H1 (cell line): Measurements from ENCODE around the gene TNIK. TPM values are rescaled to one million over a fixed set of nuclear protein-coding genes. Genes with fewer than 3 reads are reported as not detected.

ENCODE experiments used
- CTCF ChIA-PET: fragments of 300-600 bp; sonication (Branson Sonifier 250); formaldehyde crosslinking; loops from one replicate; lab custom pipeline; 2021; ENCODE audit not compliant: partially characterized antibody; lab: Charles Lee
- POLR2A ChIA-PET: fragments of 300-600 bp; sonication (Branson Sonifier 250); formaldehyde crosslinking; loops from one replicate; lab custom pipeline; 2021; ENCODE audit warnings: inconsistent platforms; ENCODE audit not compliant: partially characterized antibody; lab: Charles Lee
- DNase-seq, 2 experiments: peaks; one replicate each; pipeline versions ENCODE4 v3.0.0 to v3.0.0-alpha.2; 2010 to 2022; ENCODE audit warnings: low spot score in 2 of 2, low read depth in 1 of 2, mixed read lengths in 1 of 2
- FAIRE-seq: peaks from 2 replicates; lab custom pipeline; 2011; peaks lifted over from hg19 to GRCh38; lab: Jason Lieb, UNC
- H2AFZ ChIP-seq: 2 replicates; pipeline ENCODE4 v1.8.1; 2012; ENCODE audit warnings: low read length, inconsistent platforms
- H2AK5ac ChIP-seq: 2 replicates; pipeline ENCODE4 v1.6.1; 2013; ENCODE audit warnings: low read depth, low read length
- H2BK120ac ChIP-seq: replicated peaks from 2 replicates; pipeline ENCODE3; 2013; ENCODE audit warnings: low read depth, low read length, inconsistent platforms
- H2BK12ac ChIP-seq: 2 replicates; pipeline ENCODE4 v1.6.1; 2013; ENCODE audit warnings: low read depth, low read length
- H2BK15ac ChIP-seq: 2 replicates; pipeline ENCODE4 v1.6.1; 2013; ENCODE audit warnings: low read length
- H2BK20ac ChIP-seq: 2 replicates; pipeline ENCODE4 v1.6.1; 2013; ENCODE audit warnings: low read length
- H2BK5ac ChIP-seq: 2 replicates; pipeline ENCODE4 v1.6.1; 2013; ENCODE audit warnings: low read depth, low read length
- H3K14ac ChIP-seq: 2 replicates; pipeline ENCODE4 v1.6.1; 2013; ENCODE audit warnings: inconsistent platforms; ENCODE audit not compliant: insufficient read length
- H3K18ac ChIP-seq: 2 replicates; pipeline ENCODE4 v1.6.1; 2013; ENCODE audit warnings: low read length; ENCODE audit errors: extremely low read depth
- H3K23ac ChIP-seq: 2 replicates; pipeline ENCODE4 v1.6.1; 2013; ENCODE audit warnings: inconsistent platforms; ENCODE audit not compliant: insufficient read length
- H3K23me2 ChIP-seq: 2 replicates; pipeline ENCODE4 v1.6.1; 2013; ENCODE audit warnings: low read depth, low read length
- H3K27ac ChIP-seq: 2 replicates; pipeline ENCODE4 v1.6.1; 2011; ENCODE audit warnings: low read depth, low read length, inconsistent platforms
- H3K27me3 ChIP-seq, 4 experiments: replicated peaks in 1 of 4; 1 replicate in 1 of 4; 2 replicates in 3 of 4; pipeline versions ENCODE4 v1.6.1 to v1.8.1; 2011 to 2013; ENCODE audit warnings: low read length in 3 of 4, mild to moderate bottlenecking in 3 of 4, inconsistent platforms in 2 of 4, mixed read lengths in 2 of 4, moderate library complexity in 1 of 4; ENCODE audit not compliant: control insufficient read depth in 3 of 4, insufficient read depth in 3 of 4; ENCODE audit errors: extremely low read depth in 1 of 4
- H3K36me3 ChIP-seq, 4 experiments: 2 replicates each; pipeline versions ENCODE4 v1.6.1 to v1.8.1; 2011 to 2013; ENCODE audit warnings: mild to moderate bottlenecking in 4 of 4, low read length in 3 of 4, moderate library complexity in 2 of 4, control low read depth in 1 of 4, inconsistent platforms in 1 of 4; ENCODE audit not compliant: insufficient read depth in 4 of 4, control insufficient read depth in 2 of 4
- H3K4ac ChIP-seq: replicated peaks from 2 replicates; pipeline ENCODE3; 2013; ENCODE audit warnings: low read length, low read depth, mixed read lengths, inconsistent platforms; ENCODE audit not compliant: insufficient read length
- H3K4me1 ChIP-seq, 4 experiments: replicated peaks in 1 of 4; 1 replicate in 1 of 4; 2 replicates in 3 of 4; pipeline versions ENCODE4 v1.6.1 to v1.8.1; 2011 to 2013; ENCODE audit warnings: low read length in 3 of 4, inconsistent platforms in 2 of 4, mixed read lengths in 1 of 4; ENCODE audit not compliant: insufficient read depth in 4 of 4, control insufficient read depth in 3 of 4
- H3K4me2 ChIP-seq, 2 experiments: 2 replicates each; pipeline versions ENCODE4 v1.6.1 to v1.8.1; 2011 to 2013; ENCODE audit warnings: low read depth in 2 of 2, low read length in 2 of 2, control low read depth in 1 of 2, inconsistent platforms in 1 of 2, mild to moderate bottlenecking in 1 of 2; ENCODE audit not compliant: insufficient read depth in 1 of 2
- H3K4me3 ChIP-seq, 4 experiments: fragments of 200-600, 300-600 bp in 1 of 4; sonication (generic), shearing (Covaris generic), sonication (Bioruptor Twin) in 1 of 4; 2 replicates each; pipeline versions ENCODE4 v1.5.1 to v1.8.1; 2011 to 2016; ENCODE audit warnings: low read length in 4 of 4, low read depth in 3 of 4, control low read depth in 2 of 4, inconsistent platforms in 2 of 4, mild to moderate bottlenecking in 2 of 4, mixed read lengths in 1 of 4, moderate library complexity in 1 of 4; ENCODE audit not compliant: insufficient read depth in 2 of 4; ENCODE audit errors: extremely low read depth in 1 of 4
- H3K56ac ChIP-seq: replicated peaks from 2 replicates; pipeline ENCODE3; 2013; ENCODE audit warnings: low read depth, mild to moderate bottlenecking, mixed read lengths, low read length, inconsistent platforms; ENCODE audit not compliant: insufficient read length
- H3K79me1 ChIP-seq: 2 replicates; pipeline ENCODE4 v1.6.1; 2013; ENCODE audit warnings: low read depth, low read length, control low read depth
- H3K79me2 ChIP-seq, 2 experiments: 2 replicates each; pipeline versions ENCODE4 v1.6.1 to v1.8.1; 2012 to 2013; ENCODE audit warnings: low read length in 2 of 2, mild to moderate bottlenecking in 2 of 2, inconsistent platforms in 1 of 2; ENCODE audit not compliant: insufficient read depth in 2 of 2, control insufficient read depth in 1 of 2
- H3K9ac ChIP-seq, 4 experiments: replicated peaks in 1 of 4; 1 replicate in 1 of 4; 2 replicates in 3 of 4; pipeline versions ENCODE4 v1.6.1 to v1.8.1; 2011 to 2013; ENCODE audit warnings: low read depth in 3 of 4, low read length in 3 of 4, control low read depth in 2 of 4, mild to moderate bottlenecking in 2 of 4, moderate library complexity in 2 of 4, inconsistent platforms in 1 of 4; ENCODE audit errors: extremely low read depth in 1 of 4
- H3K9me3 ChIP-seq, 2 experiments: 2 replicates each; pipeline versions ENCODE4 v1.6.1 to v1.8.1; 2012 to 2013; ENCODE audit warnings: mild to moderate bottlenecking in 2 of 2, moderate library complexity in 2 of 2, control low read depth in 1 of 2, inconsistent platforms in 1 of 2, low read depth in 1 of 2, low read length in 1 of 2, mixed read lengths in 1 of 2; ENCODE audit not compliant: insufficient read depth in 2 of 2
- H4K20me1 ChIP-seq, 2 experiments: replicated peaks in 1 of 2; 2 replicates each; pipeline versions ENCODE3 to v1.8.1; 2011 to 2013; ENCODE audit warnings: inconsistent platforms in 2 of 2, low read length in 2 of 2, mild to moderate bottlenecking in 1 of 2; ENCODE audit not compliant: insufficient read depth in 2 of 2, control insufficient read depth in 1 of 2
- H4K5ac ChIP-seq: 2 replicates; pipeline ENCODE4 v1.6.1; 2013; ENCODE audit warnings: low read length, low read depth, mixed read lengths, inconsistent platforms; ENCODE audit not compliant: insufficient read length
- H4K8ac ChIP-seq: 2 replicates; pipeline ENCODE4 v1.8.0; 2013; ENCODE audit warnings: mild to moderate bottlenecking, moderate library complexity, low read length, inconsistent platforms; ENCODE audit not compliant: insufficient read depth; ENCODE audit errors: extremely low read depth
- H4K91ac ChIP-seq: replicated peaks from 2 replicates; pipeline ENCODE3; 2013; ENCODE audit warnings: low read length, mixed read lengths, inconsistent platforms; ENCODE audit not compliant: insufficient read length
- FOSL1 ChIP-seq: IDR thresholded peaks from 2 replicates; pipeline ENCODE4 v1.6.1; 2011; ENCODE audit warnings: mild to moderate bottlenecking, low read depth, low read length, moderate library complexity; ENCODE audit not compliant: insufficient read depth
- GTF2F1 ChIP-seq: IDR thresholded peaks from 2 replicates; pipeline ENCODE4 v1.6.1; 2012; ENCODE audit warnings: low read depth, low read length, improper control_type of control experiment, borderline replicate concordance
- WGBS, 2 experiments: shearing (Covaris generic) in 1 of 2; methylation state at CpG; one replicate each; pipeline versions ENCODE4 v1.1.6 to v1.1.7; 2013 to 2015; ENCODE audit warnings: low lambda C conversion rate in 2 of 2, mixed read lengths in 2 of 2, inconsistent platforms in 1 of 2, low coverage in 1 of 2, missing lambda C conversion rate in 1 of 2; ENCODE audit not compliant: insufficient replicate concordance in 2 of 2, insufficient coverage in 1 of 2, insufficient read length in 1 of 2; ENCODE audit errors: extremely low coverage in 1 of 2, missing lambda C conversion rate in 1 of 2; 5-methylcytosine and 5-hydroxymethylcytosine counted together
- polyA plus RNA-seq, 7 experiments: library from polyadenylated mRNA; depleted of rRNA in 3 of 7; stranded (reverse) in 5 of 7; unstranded in 2 of 7; fragments of >200 nt in 5 of 7; fragments of 200-250 nt in 2 of 7; gene quantifications; 1 replicate in 5 of 7; 2 replicates in 1 of 7; 4 replicates in 1 of 7; pipeline versions ENCODE4 v1.2.1 to v1.2.3, GENCODE V29; 2011 to 2013; ENCODE audit warnings: missing spikeins in 2 of 7, mixed read lengths in 2 of 7
- total RNA-seq: library from RNA; stranded (reverse); fragmentation: NEBNext Ultra II Directional; extraction: Animal tissue kit (Norgen Biotek cat#: 25700); gene quantifications from 2 replicates; pipeline ENCODE4 v1.2.1, GENCODE V29; 2021

Gene TNIK
- total and polyA plus RNA-seq, 2 of the 8 experiments (the other 6 are each of a cell fraction or from before 2014, with no cell fraction given), result 7.4 to 42.0 TPM

DNA sequence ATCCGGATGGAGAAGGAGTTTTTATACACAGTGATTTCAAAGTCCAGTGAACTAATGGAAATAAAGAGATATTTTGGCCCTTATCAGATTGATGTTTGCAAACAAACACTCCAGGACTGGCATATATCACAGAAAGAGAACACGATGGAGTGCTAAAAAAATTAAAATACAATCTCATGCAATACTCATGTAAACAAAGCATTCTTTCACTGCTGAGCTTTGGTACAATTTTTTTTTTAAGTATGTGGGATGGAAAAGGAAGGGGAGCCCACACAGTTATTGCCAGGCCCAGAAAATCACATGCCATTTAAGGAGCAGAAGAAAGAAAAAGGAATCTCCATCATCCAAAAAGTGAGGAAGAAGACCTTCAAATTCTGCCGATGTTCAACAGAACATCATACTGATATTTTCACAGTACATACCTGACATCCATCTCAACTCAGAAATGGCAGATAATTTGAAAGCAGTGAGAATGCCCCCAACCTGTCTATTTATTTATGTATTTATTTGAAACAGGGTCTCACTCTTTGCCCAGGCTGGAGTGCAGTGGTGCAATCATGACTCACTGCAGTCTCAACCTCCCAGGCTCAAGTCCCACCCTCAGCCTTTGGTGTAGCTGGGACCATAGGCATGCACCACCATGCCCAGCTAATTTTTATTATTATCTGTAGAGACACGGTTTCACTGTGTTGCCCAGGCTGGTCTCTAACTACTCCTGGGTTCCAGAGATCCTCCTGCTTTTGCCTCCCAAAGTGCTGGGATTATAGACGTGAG, 326.2 kb downstream of the TNIK start:
- no peak overlapping the region for H2BK12ac ChIP-seq
- DNase-seq (no peak), FAIRE-seq (no peak)
- H3K14ac ChIP-seq, result no peak overlapping the region
- no peak overlapping the region for H3K4me2 ChIP-seq
- 88% methylated on average over 5 of the region's 5 CpGs; no CpG with 5 or more reads in 1 of the 2 experiments for WGBS, 2 experiments
- no peak overlapping the region for H3K4ac ChIP-seq
- no peaks in the 10 kb centered on the region for H3K4me1 ChIP-seq
- H4K8ac ChIP-seq, result no peak overlapping the region
- H3K36me3 ChIP-seq, result 0 out of 8 replicates have a peak, but pooled peaks cover 0 to 4% (median 0%) of the 10 kb centered on the region in 4 experiments
- no peak overlapping the region for H4K5ac ChIP-seq
- H3K79me1 ChIP-seq, result no peaks in the 10 kb centered on the region
- H4K20me1 ChIP-seq, result no peaks in the 10 kb centered on the region
- H2AK5ac ChIP-seq, result no peak overlapping the region
- H3K23me2 ChIP-seq, result no peaks in the 10 kb centered on the region
- ChIA-PET POLR2A (no interaction called here), CTCF (interaction anchor here (1.0 to 2.1 kb wide), 3 partner anchors 8 to 30 kb away, joined by 3 to 6 read pairs (median 3); no protein-coding TSS in a partner anchor)
- H3K9me3 ChIP-seq, result no peaks in the 10 kb centered on the region
- H3K79me2 ChIP-seq, result no peaks in the 10 kb centered on the region
- no peak overlapping the region for H3K27ac ChIP-seq
- H2BK5ac ChIP-seq, result no peak overlapping the region
- H2BK20ac ChIP-seq, result no peak overlapping the region
- TF ChIP-seq GTF2F1 (no peak), FOSL1 (no peak)
- H2BK120ac ChIP-seq, result no peak overlapping the region
- no peak overlapping the region for H3K9ac ChIP-seq
- H3K56ac ChIP-seq, result no peak overlapping the region
- no peak overlapping the region for H2AFZ ChIP-seq
- no peak overlapping the region for H3K18ac ChIP-seq
- H2BK15ac ChIP-seq, result no peak overlapping the region
- H3K23ac ChIP-seq, result no peak overlapping the region
- no peaks in the 10 kb centered on the region for H3K27me3 ChIP-seq
- H3K4me3 ChIP-seq, result no peak overlapping the region
- H4K91ac ChIP-seq, result no peak overlapping the region
